GM18511 (cell line): ENCODE data around the gene TTC39A.

Source experiments
- ATAC-seq: cut with Tn5 transposase; IDR thresholded peaks from one replicate; pipeline ENCODE4 v1.9.1; 2021; ENCODE audit warnings: mild to moderate bottlenecking, moderate library complexity; ENCODE audit not compliant: unreplicated experiment

TTC39A gene

DNA sequence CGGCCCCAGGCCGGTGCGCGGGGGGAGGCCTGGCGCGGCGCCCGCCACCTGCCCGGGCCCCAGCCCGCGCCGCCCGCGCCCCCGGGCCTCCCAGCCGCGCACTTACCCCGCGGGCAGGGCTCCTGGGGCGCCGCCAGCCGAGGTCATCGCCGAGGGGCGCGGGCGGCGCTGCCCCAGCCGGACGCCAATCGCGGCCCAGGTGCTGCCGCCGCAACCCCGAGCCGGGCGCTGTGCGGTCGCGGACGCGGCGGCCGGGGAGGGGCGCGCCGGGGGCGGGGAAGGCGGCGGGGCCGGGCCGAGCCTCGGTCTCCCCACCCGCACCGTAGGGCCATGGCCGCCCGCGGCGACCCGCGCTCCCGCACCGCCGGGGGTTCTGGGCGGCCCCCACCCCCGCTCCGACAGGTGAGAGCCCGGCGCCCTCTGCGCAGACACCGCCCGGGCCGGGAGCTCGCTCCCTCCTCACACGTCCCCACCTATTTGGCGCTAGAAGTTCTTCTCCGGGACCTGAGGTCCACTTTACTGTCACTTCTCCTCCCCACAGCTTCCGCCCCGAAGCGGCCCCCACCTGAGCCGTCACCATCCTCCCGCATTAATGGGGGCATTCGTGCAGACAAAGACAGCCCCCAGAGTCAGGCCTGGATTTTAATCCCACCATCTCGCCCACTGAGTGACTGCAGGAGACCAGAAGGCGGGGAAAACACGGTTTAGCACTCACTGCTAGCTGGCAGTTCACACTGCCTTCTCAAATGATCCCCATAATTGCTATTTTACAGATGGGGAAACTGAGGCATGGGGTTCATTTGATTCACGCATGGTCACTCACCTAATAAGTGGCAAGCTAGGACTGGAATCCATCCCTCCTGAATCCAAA, at the start of gene TTC39A:
TSS of gene TTC39A (minus strand) at position 232 of the 871 bp plus-strand sequence. CDS start at position 147, 85 bp downstream.
- no peak for ATAC-seq

GRCh38 chr1:51378871-51379270, 48.5 kb upstream of the TTC39A start:
- no peak for ATAC-seq

GRCh38 chr1:51373898-51374297, 43.5 kb upstream of the TTC39A start:
- ATAC-seq: no peak

DNA sequence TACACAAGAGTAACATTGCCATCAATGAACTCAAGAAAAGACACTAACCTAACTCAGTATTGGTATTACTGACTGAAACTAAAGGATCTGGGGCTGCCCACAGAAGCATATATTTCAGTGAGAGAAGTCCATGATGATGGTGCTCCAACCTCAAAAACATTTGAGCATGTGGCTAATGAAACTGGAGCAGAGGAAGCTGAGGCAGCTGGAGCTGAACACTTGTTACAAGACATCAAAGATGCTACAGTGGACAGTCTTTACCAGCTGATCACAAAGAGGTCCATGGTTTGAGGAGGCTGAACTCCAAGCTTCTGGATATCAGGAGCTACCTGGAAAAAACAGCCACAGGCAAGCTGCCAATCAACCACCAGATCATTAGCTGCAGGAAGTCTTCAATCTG, 42.2 kb upstream of the TTC39A start:
- no peak for ATAC-seq

DNA sequence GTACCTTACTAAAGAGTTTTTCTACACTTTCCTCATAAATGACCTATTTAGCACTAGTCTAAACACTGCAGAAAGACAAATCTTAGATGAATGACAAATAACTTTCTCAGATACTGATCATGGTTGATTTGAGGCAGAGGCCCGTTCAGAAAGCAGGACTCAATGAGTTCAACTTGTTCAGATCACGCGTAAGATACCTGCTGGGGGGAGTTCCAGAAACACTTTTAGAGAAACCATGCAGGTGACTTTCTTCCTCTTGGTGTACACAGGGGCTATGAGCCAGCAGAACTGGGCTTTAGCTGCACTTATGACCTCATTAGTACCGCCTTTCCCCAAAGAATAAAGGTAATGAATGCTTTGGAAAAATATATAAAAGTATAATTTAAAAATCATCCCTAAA, 38.8 kb upstream of the TTC39A start:
- ATAC-seq: no peak

DNA sequence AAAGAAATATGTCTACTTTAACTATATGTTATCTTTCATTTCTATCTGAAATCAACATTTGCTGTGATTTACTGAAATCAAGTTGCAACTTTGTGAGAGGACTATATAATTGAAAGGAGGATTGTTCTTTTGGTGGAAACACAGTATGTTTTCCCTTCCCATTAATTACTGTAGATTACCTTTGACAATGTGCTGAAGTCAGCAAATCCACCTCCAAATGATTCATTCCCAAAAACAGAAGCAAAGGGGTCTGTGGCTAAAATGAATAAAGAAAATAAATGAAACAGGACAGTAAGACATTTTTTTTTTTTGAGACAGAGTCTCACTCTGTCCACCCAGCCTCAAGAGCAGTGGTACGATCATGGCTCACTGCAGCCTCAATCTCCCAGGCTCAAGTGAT, 35.4 kb upstream of the TTC39A start:
- ATAC-seq: no peak

DNA sequence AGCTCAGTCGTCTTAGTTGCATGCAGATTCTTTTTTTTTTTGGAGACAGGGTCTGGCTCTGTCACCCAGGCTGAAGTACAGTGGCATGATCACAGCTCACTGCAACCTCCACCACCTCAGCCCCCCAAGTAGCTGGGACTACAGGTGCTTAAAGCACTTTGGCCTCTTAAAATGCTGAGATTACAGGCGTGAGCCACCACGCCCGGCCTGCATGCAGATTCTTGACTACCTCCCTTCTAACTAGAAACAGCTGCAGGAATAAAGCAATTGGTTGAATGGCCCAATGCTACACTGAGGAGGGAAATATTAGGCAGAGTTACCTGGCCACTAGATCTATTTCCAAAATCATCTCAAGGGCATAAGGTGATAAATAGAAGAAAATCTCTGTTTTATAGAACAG, 29.5 kb upstream of the TTC39A start:
- no peak for ATAC-seq

GRCh38 chr1:51355382-51355781, 25.0 kb upstream of the TTC39A start:
- ATAC-seq: no peak

GRCh38 chr1:51354416-51354815, 24.1 kb upstream of the TTC39A start:
- no peak for ATAC-seq

DNA sequence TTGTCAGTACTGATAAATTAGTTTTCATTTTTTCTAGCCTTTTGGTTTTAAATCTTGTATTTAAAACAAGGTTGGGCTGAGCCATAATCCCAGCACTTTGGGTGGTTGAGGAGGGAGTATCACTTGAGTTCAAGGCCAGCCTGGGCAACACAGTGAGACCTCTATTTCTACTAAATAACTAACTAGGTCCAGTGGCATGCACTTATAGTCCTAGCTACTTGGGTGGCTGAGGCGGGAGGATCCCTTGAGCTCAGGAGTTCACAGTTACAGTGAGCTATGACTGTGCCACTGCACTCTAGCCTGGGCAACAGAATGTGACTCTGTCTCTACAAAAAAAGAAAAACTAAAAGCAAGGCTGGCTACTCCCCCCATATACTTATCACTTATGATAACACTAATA, 21.5 kb upstream of the TTC39A start:
- ATAC-seq: no peak

- no peak for ATAC-seq
These were observed 19.5 kb upstream of the TTC39A start for GRCh38 chr1:51349862-51350261.

DNA sequence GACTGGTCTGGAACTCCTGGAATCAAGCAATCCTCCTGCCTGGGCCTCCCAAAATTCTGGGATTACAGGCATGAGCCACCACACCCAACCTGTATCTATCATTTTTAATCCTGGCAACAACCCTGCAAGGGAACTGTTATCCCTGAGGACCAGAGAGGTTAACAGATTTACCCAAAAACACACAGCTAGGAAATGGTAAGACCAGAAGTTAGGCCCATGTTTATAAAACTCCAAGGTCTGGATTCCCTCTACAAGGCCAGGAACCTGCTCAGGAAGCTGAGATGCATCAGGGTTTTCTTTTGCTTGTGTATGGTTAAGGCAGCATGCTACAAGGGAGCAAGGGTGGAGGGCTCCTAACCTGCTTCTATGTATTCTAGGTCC, 17.8 kb upstream of the TTC39A start:
- no peak for ATAC-seq

DNA sequence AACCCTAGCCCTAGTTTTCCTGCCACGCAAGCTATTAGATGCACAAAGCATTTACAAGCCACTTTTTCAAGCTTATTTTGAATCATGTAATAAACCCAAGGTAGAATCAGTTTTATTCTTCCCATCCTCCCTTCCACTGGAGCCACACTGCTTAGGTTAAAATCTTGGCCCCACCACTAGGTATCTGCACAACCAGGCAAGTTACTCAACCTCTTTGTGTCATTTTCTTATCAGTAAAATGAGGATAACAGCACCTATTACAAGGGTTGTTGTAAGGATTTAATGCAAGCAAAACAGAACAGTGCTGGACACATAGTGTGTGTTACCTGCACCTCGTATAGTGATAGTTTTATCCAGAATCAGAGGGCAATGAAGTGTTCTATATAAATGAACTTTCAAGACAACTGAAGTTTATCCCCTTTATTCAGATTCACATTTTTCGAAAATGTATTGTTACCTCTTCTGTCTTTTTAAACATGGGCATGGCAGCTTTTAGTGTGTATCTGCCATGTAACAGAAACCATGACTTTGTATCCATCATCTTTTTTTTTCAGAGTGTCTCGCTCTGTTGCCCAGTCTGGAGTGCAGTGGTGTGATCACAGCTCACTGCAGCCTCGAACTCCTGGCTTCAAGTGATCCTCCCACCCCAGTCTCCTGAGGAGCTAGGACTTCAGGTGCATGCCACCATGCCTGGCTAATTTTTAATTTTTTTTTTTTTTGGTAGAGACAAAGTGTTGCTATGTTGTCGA, 17.2 kb upstream of the TTC39A start:
- no peak for ATAC-seq

- no peak for ATAC-seq
These were observed 16.0 kb upstream of the TTC39A start for GRCh38 chr1:51346086-51346942.

- no peak for ATAC-seq
These were observed 14.9 kb upstream of the TTC39A start for GRCh38 chr1:51345300-51345687.

GRCh38 chr1:51344602-51345299, 14.4 kb upstream of the TTC39A start:
- no peak for ATAC-seq

GRCh38 chr1:51344276-51344601, 13.9 kb upstream of the TTC39A start:
- no peak for ATAC-seq

- ATAC-seq: no peak
These were observed 13.3 kb upstream of the TTC39A start for GRCh38 chr1:51343624-51344023.

GRCh38 chr1:51342591-51343206, 12.3 kb upstream of the TTC39A start:
- ATAC-seq: no peak

DNA sequence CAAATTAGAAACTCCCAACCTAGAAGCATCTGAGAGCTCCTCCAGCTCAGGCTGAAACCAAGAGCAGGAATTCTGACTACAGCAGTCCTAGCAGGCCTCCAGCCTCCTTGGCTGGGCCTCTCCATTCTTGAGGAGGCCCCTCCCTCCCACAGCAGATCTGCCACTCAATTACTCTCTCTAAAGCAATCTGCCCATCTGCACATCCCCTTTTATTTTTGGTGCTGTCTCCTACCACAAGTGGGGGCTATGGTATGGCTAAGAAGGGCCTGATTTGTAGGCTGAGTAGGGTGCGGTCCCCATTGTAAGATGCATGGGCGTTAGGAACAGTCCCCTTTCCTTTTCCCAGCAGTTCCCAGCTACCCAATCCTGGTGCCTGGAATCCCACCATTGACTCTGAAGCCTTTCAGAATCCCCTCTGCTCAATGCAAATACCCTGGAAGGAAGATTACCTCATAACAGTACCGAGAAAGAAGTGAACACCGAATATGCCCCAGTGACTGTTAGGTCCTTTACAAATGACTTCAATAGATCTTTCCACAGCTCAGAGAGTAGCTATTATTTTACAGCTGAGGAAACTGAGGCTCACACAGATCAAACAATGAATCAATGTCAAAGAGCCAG, 11.6 kb upstream of the TTC39A start:
- peak; percentile 70 for ATAC-seq
